TTC549 (cell line): Measurements from ENCODE around the gene TBL1XR1.
"Not testable (repeated sequence)": the region's sequence is repeated elsewhere in the genome, so short reads cannot be mapped to it uniquely, and the experiment has no call there.

Experiments used
- FAIRE-seq: peaks from 2 replicates; lab custom pipeline; 2012; peaks lifted over from hg19 to GRCh38; lab: Jason Lieb, UNC

TBL1XR1 gene

GRCh38 chr3:177013681-177014280, 183.5 kb downstream of the TBL1XR1 start:
- no peak for FAIRE-seq

GRCh38 chr3:177005718-177006405, 191.4 kb downstream of the TBL1XR1 start:
- no peak for FAIRE-seq

GRCh38 chr3:177000159-177000558, 197.1 kb downstream of the TBL1XR1 start:
- not testable (repeated sequence) for FAIRE-seq

GRCh38 chr3:176995946-176996345, 201.3 kb downstream of the TBL1XR1 start:
- FAIRE-seq = no peak

GRCh38 chr3:176994891-176995781, 202.1 kb downstream of the TBL1XR1 start:
- no peak for FAIRE-seq

- no peak for FAIRE-seq
Measured at GRCh38 chr3:176994393-176994792, 202.9 kb downstream of the TBL1XR1 start.

- FAIRE-seq = no peak
Measured at GRCh38 chr3:176992978-176993377, 204.3 kb downstream of the TBL1XR1 start.

GRCh38 chr3:176992565-176992964, 204.7 kb downstream of the TBL1XR1 start:
- FAIRE-seq = no peak

GRCh38 chr3:176988795-176989194, 208.5 kb downstream of the TBL1XR1 start:
- FAIRE-seq = no peak

GRCh38 chr3:176987901-176988650, 209.2 kb downstream of the TBL1XR1 start:
- FAIRE-seq = no peak

- FAIRE-seq = no peak
Measured at GRCh38 chr3:176978441-176978840, 218.8 kb downstream of the TBL1XR1 start.

- FAIRE-seq = no peak
Measured at GRCh38 chr3:176977331-176977730, 220.0 kb downstream of the TBL1XR1 start.

- FAIRE-seq = no peak
Measured at GRCh38 chr3:176976586-176976985, 220.7 kb downstream of the TBL1XR1 start.

GRCh38 chr3:176974279-176974678, 223.0 kb downstream of the TBL1XR1 start:
- FAIRE-seq = no peak

- FAIRE-seq = no peak
Measured at GRCh38 chr3:176971613-176972174, 225.6 kb downstream of the TBL1XR1 start.

- no peak for FAIRE-seq
Measured at GRCh38 chr3:176970770-176971169, 226.5 kb downstream of the TBL1XR1 start.

GRCh38 chr3:176969506-176969905, 227.8 kb downstream of the TBL1XR1 start:
- no peak for FAIRE-seq
